GM13976 (cell line): Measurements from ENCODE around the gene TMEFF2.
"Not testable (repeated sequence)": the region's sequence is repeated elsewhere in the genome, so short reads cannot be mapped to it uniquely, and the experiment has no call there.

Experiments used
- DNase-seq: peaks from one replicate; pipeline ENCODE4 v3.0.0; 2012; ENCODE audit warnings: low spot score
- in situ Hi-C: fragments of 300-500 bp; cut with MboI; formaldehyde crosslinking; loops from one replicate; pipeline ENCODE4 v1.12.0; 2022; ENCODE audit warnings: low sequenced_read_pairs, mixed read lengths, inconsistent platforms; ENCODE audit not compliant: unreplicated experiment
- TF ChIP-seq, protein P1 (sequence below): IDR thresholded peaks from 2 replicates; pipeline ENCODE4 v1.5.1; 2012; ENCODE audit warnings: borderline replicate concordance, mild to moderate bottlenecking; ENCODE audit not compliant: insufficient read depth; ENCODE audit errors: extremely low read depth, missing control alignments, control extremely low read depth

The TMEFF2 gene

GRCh38 chr2:192082121-192082520, 112.6 kb downstream of the TMEFF2 start:
- DNase-seq, result no peak
- TF ChIP-seq, protein P1, sequence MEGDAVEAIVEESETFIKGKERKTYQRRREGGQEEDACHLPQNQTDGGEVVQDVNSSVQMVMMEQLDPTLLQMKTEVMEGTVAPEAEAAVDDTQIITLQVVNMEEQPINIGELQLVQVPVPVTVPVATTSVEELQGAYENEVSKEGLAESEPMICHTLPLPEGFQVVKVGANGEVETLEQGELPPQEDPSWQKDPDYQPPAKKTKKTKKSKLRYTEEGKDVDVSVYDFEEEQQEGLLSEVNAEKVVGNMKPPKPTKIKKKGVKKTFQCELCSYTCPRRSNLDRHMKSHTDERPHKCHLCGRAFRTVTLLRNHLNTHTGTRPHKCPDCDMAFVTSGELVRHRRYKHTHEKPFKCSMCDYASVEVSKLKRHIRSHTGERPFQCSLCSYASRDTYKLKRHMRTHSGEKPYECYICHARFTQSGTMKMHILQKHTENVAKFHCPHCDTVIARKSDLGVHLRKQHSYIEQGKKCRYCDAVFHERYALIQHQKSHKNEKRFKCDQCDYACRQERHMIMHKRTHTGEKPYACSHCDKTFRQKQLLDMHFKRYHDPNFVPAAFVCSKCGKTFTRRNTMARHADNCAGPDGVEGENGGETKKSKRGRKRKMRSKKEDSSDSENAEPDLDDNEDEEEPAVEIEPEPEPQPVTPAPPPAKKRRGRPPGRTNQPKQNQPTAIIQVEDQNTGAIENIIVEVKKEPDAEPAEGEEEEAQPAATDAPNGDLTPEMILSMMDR, result no peak
- in situ Hi-C loops, result no loop called here

DNA sequence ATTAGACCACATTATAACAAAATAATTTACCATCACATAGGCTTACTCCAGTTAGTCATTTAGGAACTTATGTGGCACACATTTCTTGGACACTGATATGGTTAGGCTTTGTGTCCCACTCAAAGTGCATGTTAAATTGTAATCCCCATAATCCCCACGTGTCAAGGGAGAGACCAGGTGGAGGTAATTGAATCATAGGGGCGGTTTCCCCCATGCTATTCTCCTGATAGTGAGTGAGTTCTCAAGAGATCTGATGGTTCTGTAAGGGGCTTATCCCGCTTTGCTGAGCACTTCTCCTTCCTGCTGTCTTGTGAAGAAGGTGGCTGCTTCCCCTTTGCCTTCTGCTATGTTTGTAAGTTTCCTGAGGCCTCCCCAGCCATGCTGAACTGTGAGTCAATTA, 114.6 kb downstream of the TMEFF2 start:
- in situ Hi-C loops, DNase-seq: not testable (repeated sequence)

DNA sequence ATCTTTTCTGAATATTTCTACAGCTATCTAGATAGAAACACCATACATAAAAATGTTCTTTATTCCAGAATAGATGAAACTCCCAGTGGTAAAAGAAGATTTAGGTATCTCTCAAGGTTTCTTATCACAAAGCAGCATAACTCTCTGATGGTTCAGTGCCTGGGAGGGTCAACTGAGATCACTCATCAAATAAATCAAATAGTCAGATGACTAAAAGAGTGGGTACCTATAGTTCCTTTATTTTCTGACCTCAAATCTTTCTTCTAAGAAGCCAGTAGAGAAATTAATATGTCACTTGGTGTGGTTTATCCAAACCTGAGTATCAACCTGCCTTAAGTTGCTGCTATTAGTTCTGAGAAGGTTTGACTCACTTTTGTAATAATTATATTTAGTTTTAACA, 120.9 kb downstream of the TMEFF2 start:
- DNase-seq, result no peak
- TF ChIP-seq, protein P1, result no peak
- in situ Hi-C loops, result no loop called here

GRCh38 chr2:192072778-192073177, 122.0 kb downstream of the TMEFF2 start:
- TF ChIP-seq, protein P1, result no peak
- DNase-seq, result no peak
- in situ Hi-C loops, result no loop called here

DNA sequence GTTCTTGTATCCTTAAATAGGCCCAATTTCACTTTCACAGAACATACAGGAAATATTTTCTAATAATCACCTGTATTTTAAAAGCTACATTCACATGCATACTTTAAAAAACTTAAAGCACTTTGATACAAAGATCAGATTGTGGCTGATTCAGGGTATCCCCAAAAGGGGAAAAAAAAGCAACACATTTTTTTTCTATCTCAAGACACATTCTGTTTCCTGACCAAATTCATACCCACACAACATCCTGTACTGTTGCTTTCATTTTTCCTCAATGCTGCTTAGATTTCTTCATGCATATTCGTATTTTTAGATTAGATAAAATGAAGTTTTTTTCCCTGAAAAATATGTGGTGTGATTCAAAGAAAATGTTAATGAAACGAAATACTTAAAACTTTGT, 122.5 kb downstream of the TMEFF2 start:
- TF ChIP-seq, protein P1, result no peak
- in situ Hi-C loops, result no loop called here
- no peak for DNase-seq

- TF ChIP-seq, protein P1, result no peak
- DNase-seq, result no peak
- in situ Hi-C loops, result no loop called here
Measured at GRCh38 chr2:192070099-192070498, 124.6 kb downstream of the TMEFF2 start.

DNA sequence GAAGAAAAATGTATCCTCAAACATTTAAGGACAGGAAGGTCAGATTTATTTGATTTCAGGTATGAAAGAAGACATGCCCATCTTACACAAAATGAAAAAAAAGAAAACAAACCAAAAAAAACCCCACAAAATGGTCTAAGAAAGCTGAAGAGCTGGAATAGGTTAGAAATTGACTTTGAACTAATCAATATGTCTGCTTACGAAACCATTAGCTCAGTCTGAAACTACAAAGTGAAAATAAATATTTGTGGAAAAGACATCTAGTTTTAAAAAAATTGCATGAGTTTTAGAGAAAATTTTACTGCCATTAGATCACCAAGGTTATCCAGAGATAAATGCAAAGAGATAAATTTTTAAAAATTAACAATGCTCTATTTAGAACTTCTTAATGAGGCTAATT, 125.3 kb downstream of the TMEFF2 start:
- DNase-seq, result no peak
- TF ChIP-seq, protein P1, result no peak
- in situ Hi-C loops, result no loop called here

DNA sequence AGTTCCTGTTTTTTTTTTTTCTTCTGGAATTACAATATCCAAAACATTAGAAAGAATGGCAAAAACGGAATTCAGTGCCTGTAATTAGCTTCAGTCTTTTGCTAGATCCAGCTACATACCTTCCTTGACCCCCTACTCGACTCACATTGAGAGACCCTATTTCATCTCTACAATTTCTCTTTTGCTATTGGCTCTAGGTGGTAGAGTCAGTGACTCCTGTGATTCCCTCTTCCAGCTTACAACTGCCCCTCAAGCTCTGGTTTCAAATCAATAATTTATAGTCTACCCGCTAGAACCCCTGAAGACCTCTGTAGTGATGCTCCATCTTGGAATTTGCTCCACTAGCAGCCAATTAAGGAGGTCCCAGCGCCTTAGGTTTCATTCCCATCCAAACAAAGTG, 125.8 kb downstream of the TMEFF2 start:
- in situ Hi-C loops, result no loop called here
- DNase-seq, result no peak
- TF ChIP-seq, protein P1, result no peak
